PC-3 (cell line): ENCODE measurements around the gene SIAH2. TPM values are rescaled to one million over a fixed set of nuclear protein-coding genes. Genes with fewer than 3 reads are reported as not detected.

Experiments used
- ATAC-seq: fragments of 200-7000 bp; cut with Tn5 transposase; 2 replicates; pipeline ENCODE4 v1.9.1; 2020; ENCODE audit warnings: mild to moderate bottlenecking, moderate library complexity
- BruUV-seq: library from RNA; stranded (reverse); fragments of 400-500 nt; replicated peaks from 2 replicates; lab custom pipeline; 2021; lab: Mats Ljungman, UMichigan
- CTCF ChIA-PET: fragments of 300-600 bp; sonication (Branson Sonifier 250); formaldehyde crosslinking; loops from one replicate; lab custom pipeline; 2022; ENCODE audit warnings: antibody characterized with exemption; lab: Charles Lee
- POLR2A ChIA-PET: fragments of 300-600 bp; sonication (Branson Sonifier 250); formaldehyde crosslinking; loops from one replicate; lab custom pipeline; 2022; ENCODE audit warnings: antibody characterized with exemption; ENCODE audit not compliant: unreplicated experiment; lab: Charles Lee
- DNase-seq: peaks from one replicate; pipeline ENCODE4 v3.0.0-alpha.2; 2015
- H2AFZ ChIP-seq: fragments of 300-600 bp; sonication (generic); 2 replicates; pipeline ENCODE4 v1.6.0; 2016; ENCODE audit warnings: antibody characterized with exemption, low read length
- H3F3A ChIP-seq: fragments of 300-600 bp; sonication (generic); one replicate; pipeline ENCODE4 v1.6.0; 2017; ENCODE audit warnings: antibody characterized with exemption, low read length, control low read depth, mild to moderate bottlenecking; ENCODE audit not compliant: unreplicated experiment
- H3K27ac ChIP-seq: fragments of 300-600 bp; sonication (generic); 2 replicates; pipeline ENCODE4 v1.5.1; 2016; ENCODE audit warnings: mild to moderate bottlenecking, low read length
- H3K27me3 ChIP-seq: fragments of 300-600 bp; sonication (generic); 2 replicates; pipeline ENCODE4 v1.6.1; 2016; ENCODE audit warnings: low read length, mixed read lengths
- H3K36me3 ChIP-seq: fragments of 300-600 bp; sonication (generic); 2 replicates; pipeline ENCODE4 v1.6.1; 2016; ENCODE audit warnings: low read depth, mixed run types, low read length, mixed read lengths
- H3K4me1 ChIP-seq: fragments of 300-600 bp; sonication (generic); 2 replicates; pipeline ENCODE4 v1.5.1; 2016; ENCODE audit warnings: low read length; ENCODE audit not compliant: insufficient read depth
- H3K4me2 ChIP-seq: fragments of 300-600 bp; sonication (generic); 2 replicates; pipeline ENCODE4 v1.6.0; 2016; ENCODE audit warnings: low read length
- H3K4me3 ChIP-seq: fragments of 300-600 bp; sonication (generic); 2 replicates; pipeline ENCODE4 v1.5.1; 2016; ENCODE audit warnings: mild to moderate bottlenecking, low read length, mixed read lengths
- H3K79me2 ChIP-seq: fragments of 300-600 bp; sonication (generic); 2 replicates; pipeline ENCODE4 v1.6.1; 2017; ENCODE audit warnings: low read length, mixed read lengths
- H3K9ac ChIP-seq: fragments of 300-600 bp; sonication (generic); 2 replicates; pipeline ENCODE4 v1.6.0; 2016; ENCODE audit warnings: mild to moderate bottlenecking, low read length
- H3K9me2 ChIP-seq: fragments of 300-600 bp; sonication (generic); replicated peaks from 2 replicates; pipeline ENCODE4 v1.6.1; 2016; ENCODE audit warnings: mixed run types, low read length, mixed read lengths
- H3K9me3 ChIP-seq: fragments of 300-600 bp; sonication (generic); 2 replicates; pipeline ENCODE4 v1.6.1; 2016; ENCODE audit warnings: low read length, mixed read lengths
- H4K20me1 ChIP-seq: fragments of 300-600 bp; sonication (generic); 2 replicates; pipeline ENCODE4 v1.6.1; 2016; ENCODE audit warnings: low read length, mixed read lengths
- CTCF ChIP-seq: fragments of 300-600 bp; sonication (generic); conservative IDR thresholded peaks from 2 replicates; pipeline ENCODE4 v1.5.1; 2017; ENCODE audit warnings: antibody characterized with exemption, low read depth, mild to moderate bottlenecking, low read length
- EZH2 ChIP-seq: fragments of 300-600 bp; sonication (generic); IDR thresholded peaks from one replicate; pipeline ENCODE4 v1.6.1; 2017; ENCODE audit warnings: antibody characterized with exemption, mild to moderate bottlenecking, low read length; ENCODE audit not compliant: unreplicated experiment
- EZH2phosphoT487 ChIP-seq: fragments of 300-600 bp; sonication (generic); IDR thresholded peaks from 2 replicates; pipeline ENCODE4 v1.6.1; 2018; ENCODE audit warnings: mild to moderate bottlenecking, antibody characterized with exemption, low read length, borderline replicate concordance
- intact Hi-C: fragments of 100-400 bp; cut with micrococcal nuclease; formaldehyde crosslinking; loops from 2 replicates; pipeline ENCODE4 v1.9.0; 2023
- total RNA-seq: library from RNA; depleted of rRNA; stranded (reverse); fragments of >200 nt; gene quantifications from 2 replicates; pipeline ENCODE4 v1.2.3, GENCODE V29; 2014

SIAH2 gene
- total RNA-seq, 1 experiment from 2014 or later, result 37.8 TPM

GRCh38 chr3:150764566-150764965 is 1.6 kb upstream of the SIAH2 start:
- H3K9me3 ChIP-seq, result no peaks in the 10 kb centered on the region
- BruUV-seq, result no TSS peak
- H3K4me2 ChIP-seq, result peak overlapping the region; percentile 96
- DNase-seq, result no peak
- ATAC-seq, result no peak
- H3K27me3 ChIP-seq, result no peaks in the 10 kb centered on the region
- H3K79me2 ChIP-seq, result peaks cover 35% of the 10 kb centered on the region
- intact Hi-C loops, result loop anchor here (1.0 to 5.0 kb wide), 4 partner anchors 20 to 237 kb away; partner anchors contain the start of genes EIF2A and SERP1
- peak overlapping the region; percentile 89 for H3K4me3 ChIP-seq
- no peaks in the 10 kb centered on the region for H3K36me3 ChIP-seq
- TF ChIP-seq EZH2 (no peak), EZH2phosphoT487 (no peak), CTCF (no peak)
- H3K27ac ChIP-seq, result no peak overlapping the region
- POLR2A ChIA-PET, result no interaction called here
- no peak overlapping the region for H2AFZ ChIP-seq
- peak overlapping the region; percentile 86; the same call in 1 of the 2 replicates for H3K9ac ChIP-seq
- CTCF ChIA-PET, result interaction anchor here (0.7 kb wide), 1 partner anchor 100 kb away, joined by 3 read pairs; no protein-coding TSS in a partner anchor
- no peaks in the 10 kb centered on the region for H3F3A ChIP-seq
- peaks cover 41% of the 10 kb centered on the region for H3K4me1 ChIP-seq
- H3K9me2 ChIP-seq, result no peaks in the 10 kb centered on the region
- peaks cover 20% of the 10 kb centered on the region for H4K20me1 ChIP-seq

- Histone ChIP-seq H3K4me2 (peak overlapping the region; percentile 96), H3K27me3 (no peaks in the 10 kb centered on the region), H3K9ac (peak overlapping the region; percentile 86), H3K4me1 (peaks cover 47% of the 10 kb centered on the region), H3K9me2 (no peaks in the 10 kb centered on the region), H3K36me3 (no peaks in the 10 kb centered on the region), H3K9me3 (no peaks in the 10 kb centered on the region), H2AFZ (peak overlapping the region; percentile 88), H3K27ac (peak overlapping the region; percentile 83), H3F3A (no peaks in the 10 kb centered on the region), H4K20me1 (peaks cover 25% of the 10 kb centered on the region), H3K4me3 (peak overlapping the region; percentile 89), H3K79me2 (peaks cover 41% of the 10 kb centered on the region)
- TF ChIP-seq CTCF (peak; percentile 67), EZH2 (no peak)
- BruUV-seq, result TSS peak; percentile 92
- ChIA-PET POLR2A (interaction anchor here (0.6 to 1.4 kb wide), 2 partner anchors 60 to 1183 kb away, joined by 4 to 16 read pairs; partner anchors contain the start of gene ERICH6), CTCF (interaction anchor here (0.5 to 1.5 kb wide), 4 partner anchors 15 to 417 kb away, joined by 3 to 7 read pairs (median 5); no protein-coding TSS in a partner anchor)
- intact Hi-C loops, result loop anchor here (1.0 to 5.0 kb wide), 7 partner anchors 20 to 237 kb away; partner anchors contain the start of genes EIF2A, SELENOT and SERP1
- DNase-seq, result peak; percentile 63
- ATAC-seq, result peak; percentile 52
These were observed 993 bp upstream of the SIAH2 start for GRCh38 chr3:150763841-150764483.
